GM12878 (cell line): ENCODE measurements around the gene PDSS2. TPM values are rescaled to one million over a fixed set of nuclear protein-coding genes. Genes with fewer than 3 reads are reported as not detected.

ENCODE experiments used
- ATAC-seq: fragments of 200-7000 bp; cut with Tn5 transposase; 3 replicates; pipeline ENCODE4 v1.9.1; 2020; ENCODE audit warnings: mild to moderate bottlenecking, moderate library complexity
- BruUV-seq: library from RNA; stranded (reverse); fragments of 400-500 nt; replicated peaks from 2 replicates; lab custom pipeline; 2021; lab: Mats Ljungman, UMichigan
- CTCF ChIA-PET: fragments of 300-600 bp; sonication (Branson Sonifier 250); formaldehyde crosslinking; extraction: SDS; loops from one replicate; lab custom pipeline; 2021; ENCODE audit warnings: inconsistent platforms; lab: Yijun Ruan, JAX
- POLR2A ChIA-PET: fragments of 350-600 bp; formaldehyde crosslinking; extraction: SDS; loops from one replicate; lab custom pipeline; 2021; ENCODE audit warnings: inconsistent platforms; lab: Charles Lee
- RAD21 ChIA-PET: fragments of 300-600 bp; sonication (Branson Sonifier 250); formaldehyde crosslinking; loops from one replicate; lab custom pipeline; 2023; ENCODE audit warnings: antibody characterized with exemption; ENCODE audit not compliant: unreplicated experiment; lab: Charles Lee
- SMC1A ChIA-PET: fragments of 300-600 bp; sonication (Branson Sonifier 250); formaldehyde crosslinking; loops from one replicate; lab custom pipeline; 2023; ENCODE audit not compliant: unreplicated experiment, uncharacterized antibody; lab: Charles Lee
- DNase-seq: peaks from one replicate; pipeline ENCODE4 v3.0.0-alpha.2; 2011; ENCODE audit warnings: low read depth, low spot score
- FAIRE-seq: peaks from 3 replicates; lab custom pipeline; 2011; peaks lifted over from hg19 to GRCh38; lab: Jason Lieb, UNC
- H2AFZ ChIP-seq: 2 replicates; pipeline ENCODE4 v1.6.0; 2011; ENCODE audit warnings: low read depth, low read length, control low read depth; ENCODE audit not compliant: control insufficient read depth
- H3K27ac ChIP-seq: 2 replicates; pipeline ENCODE4 v1.5.1; 2011; ENCODE audit warnings: control low read depth; ENCODE audit not compliant: control insufficient read depth, insufficient read depth
- H3K27me3 ChIP-seq, 2 experiments: replicated peaks in 1 of 2; 2 replicates each; pipeline versions ENCODE4 v1.6.0 to v1.6.1; 2011; ENCODE audit warnings: low read length in 1 of 2; ENCODE audit not compliant: control insufficient read depth in 2 of 2, insufficient read depth in 2 of 2
- H3K36me3 ChIP-seq, 2 experiments: 2 replicates each; pipeline ENCODE4 v1.5.1; 2011; ENCODE audit warnings: low read length in 1 of 2; ENCODE audit not compliant: control insufficient read depth in 2 of 2, insufficient read depth in 2 of 2
- H3K4me1 ChIP-seq: 2 replicates; pipeline ENCODE4 v1.6.1; 2011; ENCODE audit warnings: mild to moderate bottlenecking, low read length, moderate library complexity, mixed read lengths; ENCODE audit not compliant: control insufficient read depth, insufficient read depth
- H3K4me2 ChIP-seq: 2 replicates; pipeline ENCODE4 v1.6.0; 2011; ENCODE audit warnings: control low read depth; ENCODE audit not compliant: control insufficient read depth, insufficient read depth
- H3K4me3 ChIP-seq: fragments of 200-600 bp; sonication (generic); 2 replicates; pipeline ENCODE4 v1.5.1; 2016
- H3K79me2 ChIP-seq: 2 replicates; pipeline ENCODE4 v1.6.0; 2011; ENCODE audit warnings: low read length; ENCODE audit not compliant: control insufficient read depth, insufficient read depth
- H3K9ac ChIP-seq: 2 replicates; pipeline ENCODE4 v1.8.0; 2011; ENCODE audit warnings: low read length, control low read depth, mixed read lengths; ENCODE audit not compliant: control insufficient read depth, insufficient read depth
- H3K9me3 ChIP-seq: replicated peaks from 3 replicates; pipeline ENCODE4 v1.5.1; 2011; ENCODE audit warnings: mild to moderate bottlenecking, low read length; ENCODE audit not compliant: control insufficient read depth, insufficient read depth
- H4K20me1 ChIP-seq: 2 replicates; pipeline ENCODE4 v1.6.0; 2011; ENCODE audit not compliant: control insufficient read depth, insufficient read depth
- ATF2 ChIP-seq: IDR thresholded peaks from 2 replicates; pipeline ENCODE4 v1.6.1; 2012; ENCODE audit warnings: low read length, inconsistent platforms
- CBX3 ChIP-seq: fragments of 200-600 bp; sonication (generic); IDR thresholded peaks from 2 replicates; pipeline ENCODE4 v1.6.1; 2016; ENCODE audit warnings: low read depth, borderline replicate concordance
- CHD1 ChIP-seq: IDR thresholded peaks from 2 replicates; pipeline ENCODE4 v1.6.1; 2012; ENCODE audit warnings: low read depth, low read length, improper control_type of control experiment
- SREBF2 ChIP-seq: IDR thresholded peaks from 2 replicates; pipeline ENCODE4 v1.6.1; 2012; ENCODE audit warnings: mild to moderate bottlenecking, low read length
- WGBS: methylation state at CpG from one replicate; pipeline ENCODE4 v1.1.6; 2016; ENCODE audit warnings: low lambda C conversion rate; ENCODE audit not compliant: insufficient replicate concordance, insufficient coverage; ENCODE audit errors: missing lambda C conversion rate; 5-methylcytosine and 5-hydroxymethylcytosine counted together
- in situ Hi-C: fragments of 300-500 bp; cut with MboI; formaldehyde crosslinking; loops from 9 replicates; pipeline ENCODE4 v1.14.3; 2018; ENCODE audit warnings: mixed read lengths
- intact Hi-C: fragments of 100-400 bp; cut with micrococcal nuclease; formaldehyde crosslinking; loops from one replicate; pipeline ENCODE4 v1.14.2; 2022; ENCODE audit not compliant: unreplicated experiment
- polyA plus RNA-seq, 11 experiments: library from polyadenylated mRNA; depleted of rRNA in 4 of 11; unstranded in 6 of 11; stranded (reverse) in 5 of 11; fragments of >200 nt; fragmentation: Nextera tagmentation in 4 of 11; fragmentation: Illumina TruSeq in 1 of 11; extraction: Ambion mirVana in 4 of 11; extraction: Trizol in 1 of 11; gene quantifications; 1 replicate in 1 of 11; 2 replicates in 10 of 11; pipeline versions ENCODE4 v1.2.1 to v1.2.3, GENCODE V29; 2011 to 2016; ENCODE audit warnings: inconsistent platforms in 2 of 11, missing spikeins in 2 of 11, low read depth in 1 of 11
- total RNA-seq, 4 experiments: library from RNA; depleted of rRNA in 3 of 4; stranded (reverse); fragments of >200 nt in 3 of 4; fragmentation: Illumina TruSeq in 1 of 4; extraction: Trizol in 1 of 4; gene quantifications; 2 replicates each; pipeline versions ENCODE4 v1.2.1 to v1.2.3, GENCODE V29; 2013 to 2021
- TF ChIP-seq, protein P1 (sequence below): fragments of 450-650 bp; IDR thresholded peaks from 2 replicates; pipeline ENCODE4 v1.6.1; 2017; ENCODE audit warnings: antibody characterized with exemption, mild to moderate bottlenecking, moderate library complexity

The PDSS2 gene
- total and polyA plus RNA-seq, 10 of the 15 experiments (the other 5 are each of a cell fraction or from before 2014, with no cell fraction given), result 7.7 to 15.5 (median 9.6) TPM

- TF ChIP-seq, protein P1, sequence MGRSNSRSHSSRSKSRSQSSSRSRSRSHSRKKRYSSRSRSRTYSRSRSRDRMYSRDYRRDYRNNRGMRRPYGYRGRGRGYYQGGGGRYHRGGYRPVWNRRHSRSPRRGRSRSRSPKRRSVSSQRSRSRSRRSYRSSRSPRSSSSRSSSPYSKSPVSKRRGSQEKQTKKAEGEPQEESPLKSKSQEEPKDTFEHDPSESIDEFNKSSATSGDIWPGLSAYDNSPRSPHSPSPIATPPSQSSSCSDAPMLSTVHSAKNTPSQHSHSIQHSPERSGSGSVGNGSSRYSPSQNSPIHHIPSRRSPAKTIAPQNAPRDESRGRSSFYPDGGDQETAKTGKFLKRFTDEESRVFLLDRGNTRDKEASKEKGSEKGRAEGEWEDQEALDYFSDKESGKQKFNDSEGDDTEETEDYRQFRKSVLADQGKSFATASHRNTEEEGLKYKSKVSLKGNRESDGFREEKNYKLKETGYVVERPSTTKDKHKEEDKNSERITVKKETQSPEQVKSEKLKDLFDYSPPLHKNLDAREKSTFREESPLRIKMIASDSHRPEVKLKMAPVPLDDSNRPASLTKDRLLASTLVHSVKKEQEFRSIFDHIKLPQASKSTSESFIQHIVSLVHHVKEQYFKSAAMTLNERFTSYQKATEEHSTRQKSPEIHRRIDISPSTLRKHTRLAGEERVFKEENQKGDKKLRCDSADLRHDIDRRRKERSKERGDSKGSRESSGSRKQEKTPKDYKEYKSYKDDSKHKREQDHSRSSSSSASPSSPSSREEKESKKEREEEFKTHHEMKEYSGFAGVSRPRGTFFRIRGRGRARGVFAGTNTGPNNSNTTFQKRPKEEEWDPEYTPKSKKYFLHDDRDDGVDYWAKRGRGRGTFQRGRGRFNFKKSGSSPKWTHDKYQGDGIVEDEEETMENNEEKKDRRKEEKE, result no peak
Measured at GRCh38 chr6:107184435-107184834, 274.9 kb downstream of the PDSS2 start (continued).

GRCh38 chr6:107180099-107180498 lies 279.3 kb downstream of the PDSS2 start:
- intact Hi-C loops (no loop called here), in situ Hi-C loops (no loop called here)
- CTCF ChIA-PET, result no interaction called here
- SMC1A ChIA-PET, result no interaction called here
- no peaks in the 10 kb centered on the region for H3K4me1 ChIP-seq
- RAD21 ChIA-PET, result no interaction called here
- no peaks in the 10 kb centered on the region for H3K36me3 ChIP-seq
- no peak overlapping the region for H3K4me3 ChIP-seq
- no peaks in the 10 kb centered on the region for H4K20me1 ChIP-seq
- no peak overlapping the region for H2AFZ ChIP-seq
- H3K4me2 ChIP-seq, result no peak overlapping the region
- H3K9me3 ChIP-seq, result no peaks in the 10 kb centered on the region
- FAIRE-seq (no peak), ATAC-seq (no peak), DNase-seq (no peak)
- no peaks in the 10 kb centered on the region for H3K27me3 ChIP-seq
- no peak overlapping the region for H3K27ac ChIP-seq
- 52% methylated on average over 2 of the region's 2 CpGs for WGBS
- H3K9ac ChIP-seq, result no peak overlapping the region
- TF ChIP-seq CBX3 (no peak), SREBF2 (no peak), ATF2 (no peak), CHD1 (no peak)
- POLR2A ChIA-PET, result no interaction called here
- no TSS peak for BruUV-seq
- H3K79me2 ChIP-seq, result no peaks in the 10 kb centered on the region
